Chondrocyte (in vitro differentiated cells): ENCODE measurements around the gene SCO2. TPM values are rescaled to one million over a fixed set of nuclear protein-coding genes. Genes with fewer than 3 reads are reported as not detected.

Source experiments
- DNase-seq: peaks from one replicate; pipeline ENCODE4 v3.0.0; 2021; ENCODE audit warnings: mixed read lengths, low spot score
- H3K27ac Mint-ChIP-seq: one replicate; pipeline ENCODE4 v1.8.0; 2021; ENCODE audit warnings: mild to moderate bottlenecking, moderate library complexity, mixed read lengths; ENCODE audit not compliant: unreplicated experiment
- H3K27me3 Mint-ChIP-seq: 2 replicates; pipeline ENCODE4 v1.8.0; 2021; ENCODE audit warnings: low read depth, mixed read lengths
- H3K36me3 Mint-ChIP-seq: 2 replicates; pipeline ENCODE4 v1.8.0; 2021; ENCODE audit warnings: low read depth, mixed read lengths
- H3K4me1 Mint-ChIP-seq: 2 replicates; pipeline ENCODE4 v1.8.0; 2021; ENCODE audit warnings: low read depth, mild to moderate bottlenecking, mixed read lengths
- H3K4me3 Mint-ChIP-seq: one replicate; pipeline ENCODE4 v1.8.0; 2021; ENCODE audit warnings: mild to moderate bottlenecking, moderate library complexity, mixed read lengths; ENCODE audit not compliant: unreplicated experiment
- H3K9me3 Mint-ChIP-seq: 2 replicates; pipeline ENCODE4 v1.8.0; 2021; ENCODE audit warnings: low read depth, mixed read lengths
- CTCF ChIP-seq: fragments of 200-600 bp; sonication (generic); IDR thresholded peaks from 2 replicates; pipeline ENCODE4 v1.5.0; 2021; ENCODE audit warnings: antibody characterized with exemption, mild to moderate bottlenecking, moderate library complexity
- total RNA-seq: library from RNA; stranded (reverse); gene quantifications from 3 replicates; pipeline ENCODE4 v1.2.1, GENCODE V29; 2021

Gene SCO2
- total RNA-seq, 1 donor from 2014 or later, result 5.4 TPM

DNA sequence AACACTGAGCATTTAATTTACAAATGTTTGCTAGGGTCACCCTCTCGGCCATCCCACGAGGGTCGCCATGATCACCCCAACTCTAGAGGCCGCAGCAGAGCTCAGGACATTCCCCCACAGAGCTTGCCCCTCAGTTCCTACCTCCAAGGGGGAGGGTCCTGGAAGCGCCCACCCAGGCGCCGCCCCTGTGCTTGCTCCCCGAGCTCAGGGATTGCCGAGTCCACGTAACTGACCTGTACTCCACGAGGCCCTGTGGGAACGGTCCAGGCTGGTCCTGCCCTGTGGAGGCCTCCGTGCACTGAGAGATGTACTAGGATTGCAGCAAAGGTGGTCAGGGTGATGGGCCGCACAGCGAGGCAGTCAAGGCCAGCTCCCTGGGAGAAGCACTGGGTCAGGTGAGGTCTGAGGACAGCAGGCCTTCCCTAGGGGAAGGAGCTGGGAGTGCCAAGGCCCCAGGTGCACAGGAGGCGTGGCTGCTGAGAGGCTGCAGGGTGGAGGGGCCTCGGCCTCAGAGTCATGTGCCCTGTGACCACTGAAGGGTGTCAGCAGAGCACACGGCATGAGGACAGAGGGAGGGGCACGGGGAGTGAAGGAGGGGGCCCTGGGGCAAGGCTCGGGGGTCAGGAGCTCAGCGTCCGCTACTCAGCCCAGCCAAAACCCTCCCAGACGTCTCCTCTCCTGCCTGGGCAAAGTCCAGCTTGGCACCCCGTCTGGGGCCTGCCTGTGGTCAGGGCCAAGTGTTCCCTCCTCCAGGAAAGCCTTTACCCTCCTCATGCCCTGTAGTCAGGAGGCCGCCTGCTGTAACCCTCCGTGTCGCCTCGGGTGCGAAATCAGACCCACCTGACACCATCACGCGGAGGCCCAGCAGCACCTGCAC lies 41.2 kb downstream of the SCO2 start:
- Mint-ChIP-seq H3K9me3 (no peaks in the 10 kb centered on the region), H3K36me3 (peaks cover 2% of the 10 kb centered on the region), H3K27me3 (no peaks in the 10 kb centered on the region), H3K4me1 (peaks cover 27% of the 10 kb centered on the region), H3K27ac (peak overlapping the region; percentile 27), H3K4me3 (peak overlapping the region; percentile 44)
- no peak for TF ChIP-seq CTCF
- no peak for DNase-seq

- DNase-seq, result no peak
- H3K27ac Mint-ChIP-seq, result no peak overlapping the region
- peaks cover 27% of the 10 kb centered on the region for H3K4me1 Mint-ChIP-seq
- no peaks in the 10 kb centered on the region for H3K9me3 Mint-ChIP-seq
- TF ChIP-seq CTCF, result no peak
- no peak overlapping the region for H3K4me3 Mint-ChIP-seq
- no peaks in the 10 kb centered on the region for H3K27me3 Mint-ChIP-seq
- peaks cover 2% of the 10 kb centered on the region for H3K36me3 Mint-ChIP-seq
Measured at GRCh38 chr22:50483556-50483955, 41.8 kb downstream of the SCO2 start.

GRCh38 chr22:50483106-50483505 lies 42.3 kb downstream of the SCO2 start:
- Mint-ChIP-seq H3K9me3 (no peaks in the 10 kb centered on the region), H3K27me3 (no peaks in the 10 kb centered on the region), H3K4me1 (peaks cover 27% of the 10 kb centered on the region), H3K27ac (no peak overlapping the region), H3K4me3 (peak overlapping the region; percentile 47), H3K36me3 (peaks cover 2% of the 10 kb centered on the region)
- no peak for TF ChIP-seq CTCF
- no peak for DNase-seq

GRCh38 chr22:50482107-50483074 lies 43.0 kb downstream of the SCO2 start:
- Mint-ChIP-seq H3K4me3 (peak overlapping the region; percentile 77), H3K9me3 (no peaks in the 10 kb centered on the region), H3K4me1 (peaks cover 27% of the 10 kb centered on the region), H3K27me3 (no peaks in the 10 kb centered on the region), H3K36me3 (peaks cover 2% of the 10 kb centered on the region), H3K27ac (peak overlapping the region; percentile 49)
- no peak for TF ChIP-seq CTCF
- DNase-seq, result no peak
